HepG2 (cell line): ENCODE results near the gene C1GALT1. TPM values are rescaled to one million over a fixed set of nuclear protein-coding genes. Genes with fewer than 3 reads are reported as not detected.

Experiments used
- AHDC1 ChIP-seq: sonication (generic); formaldehyde crosslinking; IDR thresholded peaks from 2 replicates; pipeline ENCODE4 v1.5.1; 2020; ENCODE audit warnings: mild to moderate bottlenecking, missing genetic modification reagents, borderline replicate concordance
- ATF2 ChIP-seq: sonication (generic); formaldehyde crosslinking; IDR thresholded peaks from 2 replicates; pipeline ENCODE4 v1.4.0; 2020; ENCODE audit warnings: missing genetic modification reagents
- CTCF ChIP-seq: sonication (generic); formaldehyde crosslinking; IDR thresholded peaks from 2 replicates; pipeline ENCODE4 v1.5.0; 2020; ENCODE audit warnings: mild to moderate bottlenecking, missing genetic modification reagents, moderate library complexity
- HMGA1 ChIP-seq: sonication (generic); formaldehyde crosslinking; conservative IDR thresholded peaks from 2 replicates; pipeline ENCODE4 v1.4.0; 2020; ENCODE audit warnings: missing genetic modification reagents
- KDM1A ChIP-seq: IDR thresholded peaks from 2 replicates; pipeline ENCODE4 v1.6.1; 2016; ENCODE audit warnings: missing compliant biosample characterization
- KLF16 ChIP-seq, 2 experiments: sonication (generic) in 1 of 2; formaldehyde crosslinking in 1 of 2; IDR thresholded peaks; 2 replicates each; pipeline versions ENCODE4 v1.6.1 to v1.8.0; 2016 to 2023; ENCODE audit warnings: missing genetic modification reagents in 2 of 2, missing compliant biosample characterization in 1 of 2
- NR2F1 ChIP-seq, 2 experiments: fragments of 450-650 bp in 1 of 2; formaldehyde crosslinking in 1 of 2; IDR thresholded peaks; 2 replicates each; pipeline versions ENCODE4 v1.5.0 to v1.6.1; 2016 to 2020; ENCODE audit warnings: mild to moderate bottlenecking in 1 of 2, missing compliant biosample characterization in 1 of 2, missing genetic modification reagents in 1 of 2, moderate library complexity in 1 of 2
- SMAD9 ChIP-seq: sonication (generic); formaldehyde crosslinking; IDR thresholded peaks from 2 replicates; pipeline ENCODE4 v1.5.1; 2020; ENCODE audit warnings: mild to moderate bottlenecking, missing genetic modification reagents
- TOPORS ChIP-seq: sonication (generic); formaldehyde crosslinking; IDR thresholded peaks from 2 replicates; pipeline ENCODE4 v1.8.0; 2023; ENCODE audit warnings: mild to moderate bottlenecking, missing genetic modification reagents
- ZNF253 ChIP-seq: sonication (generic); formaldehyde crosslinking; IDR thresholded peaks from 2 replicates; pipeline ENCODE4 v1.8.0; 2022; ENCODE audit warnings: mild to moderate bottlenecking, missing genetic modification reagents, borderline replicate concordance
- ZNF646 ChIP-seq: sonication (generic); formaldehyde crosslinking; IDR thresholded peaks from 2 replicates; pipeline ENCODE4 v1.9.0; 2021; ENCODE audit warnings: mild to moderate bottlenecking, missing genetic modification reagents
- ZNF747 ChIP-seq: sonication (generic); formaldehyde crosslinking; IDR thresholded peaks from 2 replicates; pipeline ENCODE4 v1.8.1; 2023; ENCODE audit warnings: missing genetic modification reagents, mild to moderate bottlenecking, borderline replicate concordance
- ZNF83 ChIP-seq: sonication (generic); formaldehyde crosslinking; IDR thresholded peaks from 2 replicates; pipeline ENCODE4 v1.4.0; 2020; ENCODE audit warnings: missing genetic modification reagents, mild to moderate bottlenecking, borderline replicate concordance
- ZSCAN29 ChIP-seq: sonication (generic); formaldehyde crosslinking; conservative IDR thresholded peaks from 2 replicates; pipeline ENCODE4 v1.4.0; 2020; ENCODE audit warnings: mild to moderate bottlenecking, missing genetic modification reagents
- polyA plus RNA-seq, 8 experiments: library from polyadenylated mRNA; depleted of rRNA in 3 of 8; stranded (reverse) in 7 of 8; unstranded in 1 of 8; fragments of >200 nt; fragmentation: Illumina TruSeq in 4 of 8; extraction: Trizol in 4 of 8; gene quantifications; 2 replicates each; pipeline versions ENCODE4 v1.2.1 to v1.2.3, GENCODE V29; 2011 to 2016; ENCODE audit warnings: low read depth in 4 of 8, missing spikeins in 1 of 8, mixed read lengths in 1 of 8; ENCODE audit not compliant: insufficient read depth in 1 of 8
- total RNA-seq, 5 experiments: library from RNA; depleted of rRNA; stranded (reverse); fragments of >200 nt; fragmentation: Illumina TruSeq; extraction: Trizol; gene quantifications; 2 replicates each; pipeline ENCODE4 v1.2.3, GENCODE V29; 2016; ENCODE audit warnings: low read depth in 1 of 5

C1GALT1 gene
- total and polyA plus RNA-seq, 2 of the 13 experiments (the other 11 are each of a cell fraction or from before 2014, with no cell fraction given), result 57.1 to 65.9 TPM

GRCh38 chr7:7177044-7177517, 5.3 kb upstream of the C1GALT1 start (continued):
- no peak for TF ChIP-seq TOPORS (CRISPR knock-in tag)
- no peak for TF ChIP-seq HMGA1 (CRISPR knock-in tag)
- no peak for TF ChIP-seq ZSCAN29 (CRISPR knock-in tag)
- TF ChIP-seq ZNF747 (CRISPR knock-in tag), result no peak
- no peak for TF ChIP-seq CTCF (CRISPR knock-in tag)
- TF ChIP-seq ATF2 (CRISPR knock-in tag), result peak; percentile 99
- peak; percentile 23 to 55; a peak in 1 of 4 replicates for TF ChIP-seq NR2F1 (CRISPR knock-in tag; IDR thresholded peaks at IDR 0.05)
- peak in 1 of 2 experiments; percentile 43; a peak in 1 of 4 replicates for TF ChIP-seq KLF16 (CRISPR knock-in tag; IDR thresholded peaks at IDR 0.05)
- TF ChIP-seq ZNF646 (CRISPR knock-in tag), result no peak
- no peak for TF ChIP-seq ZNF83 (CRISPR knock-in tag)
- no peak for TF ChIP-seq SMAD9
- no peak for TF ChIP-seq ZNF253 (CRISPR knock-in tag)
- TF ChIP-seq KDM1A, result no peak
- TF ChIP-seq AHDC1 (CRISPR knock-in tag), result peak; percentile 90; the same call in 1 of the 2 replicates
